ENCODE results near the gene CNTRL.

CNTRL gene

GRCh38 chr9:121210536-121210935 lies 135.8 kb downstream of the CNTRL start:
- DNase-seq = no peak

- DNase-seq = peak; percentile 78
Measured at GRCh38 chr9:121213136-121213806, 138.5 kb downstream of the CNTRL start.

DNA sequence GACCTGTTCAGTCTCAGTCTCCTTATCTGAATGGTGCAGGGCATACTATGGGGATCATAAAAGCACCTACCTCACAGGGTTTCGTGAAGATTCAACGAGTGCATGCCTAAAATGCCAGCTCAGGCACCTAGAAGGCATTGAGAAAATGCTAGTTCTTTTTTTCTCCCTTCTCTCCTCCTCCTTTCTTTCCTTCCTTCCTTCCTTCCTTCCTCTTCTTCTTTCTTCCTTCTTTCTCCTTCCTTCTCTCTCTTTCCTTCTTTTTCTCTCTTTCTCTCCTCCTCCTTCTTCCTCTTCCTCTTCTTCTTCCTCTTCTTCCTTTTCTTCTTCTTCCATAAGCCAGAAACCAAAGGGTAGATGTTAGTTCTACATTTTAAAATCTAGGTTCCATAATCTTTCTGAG lies 139.2 kb downstream of the CNTRL start:
- DNase-seq = no peak

GRCh38 chr9:121216271-121216805 lies 141.6 kb downstream of the CNTRL start:
- no peak for DNase-seq

DNA sequence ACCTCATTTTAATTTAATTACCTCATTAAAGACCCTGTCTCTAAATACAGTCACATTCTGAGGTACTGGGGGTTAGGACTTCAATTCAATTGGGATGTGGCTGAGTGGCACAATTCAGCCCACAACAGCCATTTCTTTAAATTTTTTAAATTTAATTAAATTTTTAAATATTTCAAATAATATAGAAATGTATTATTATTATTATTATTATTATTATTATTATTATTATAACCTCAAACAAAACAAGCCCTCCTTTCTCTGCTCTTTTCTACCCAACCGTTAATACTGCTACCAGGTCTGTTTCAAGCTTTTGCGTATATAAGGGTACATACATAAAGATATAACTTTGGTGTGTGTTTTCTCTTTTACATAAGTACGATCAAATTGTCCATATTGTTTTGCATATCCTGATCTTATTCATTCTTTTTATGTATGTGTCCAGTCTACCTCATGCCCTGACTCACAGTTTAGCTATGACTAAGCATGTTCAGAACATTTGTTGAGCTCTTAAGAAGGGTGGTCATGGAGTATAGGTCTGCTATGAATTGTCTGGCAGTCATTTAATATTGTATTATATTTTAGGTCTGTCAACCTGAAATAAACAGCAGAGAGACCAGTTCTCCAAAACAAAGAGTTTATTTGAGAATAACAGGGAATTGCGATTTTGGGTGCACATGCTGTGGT lies 143.0 kb downstream of the CNTRL start:
- no peak for DNase-seq

DNA sequence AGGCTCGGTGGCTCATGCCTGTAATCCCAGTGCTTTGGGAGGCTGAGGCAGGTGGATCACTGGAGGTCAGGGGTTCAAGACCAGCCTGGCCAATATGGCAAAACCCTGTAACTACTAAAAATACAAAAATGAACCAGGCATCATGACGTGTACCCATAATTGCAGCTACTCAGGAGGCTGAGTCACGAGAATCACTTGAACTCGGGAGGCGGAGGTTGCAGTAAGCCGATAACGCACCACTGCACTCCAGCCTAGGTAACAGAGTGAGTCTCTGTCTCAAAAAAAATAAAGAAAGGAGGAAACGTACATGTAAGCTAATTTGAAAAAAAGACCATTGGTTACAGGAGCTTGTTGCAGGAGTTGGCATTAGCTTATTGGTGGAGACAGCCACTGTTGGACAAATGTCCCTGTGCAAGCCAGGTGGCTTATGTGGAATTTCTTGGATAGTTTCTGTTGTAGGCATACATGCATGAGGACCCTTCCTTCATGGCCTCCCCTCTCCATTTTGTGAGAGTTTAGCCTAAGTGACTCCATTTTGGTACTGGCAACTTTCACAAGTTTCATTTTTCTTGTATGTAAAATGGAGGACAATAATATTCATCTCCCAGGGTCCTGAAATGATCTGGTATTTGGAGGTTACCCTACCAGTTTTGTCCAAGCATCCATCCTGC lies 143.7 kb downstream of the CNTRL start:
- DNase-seq = no peak

DNA sequence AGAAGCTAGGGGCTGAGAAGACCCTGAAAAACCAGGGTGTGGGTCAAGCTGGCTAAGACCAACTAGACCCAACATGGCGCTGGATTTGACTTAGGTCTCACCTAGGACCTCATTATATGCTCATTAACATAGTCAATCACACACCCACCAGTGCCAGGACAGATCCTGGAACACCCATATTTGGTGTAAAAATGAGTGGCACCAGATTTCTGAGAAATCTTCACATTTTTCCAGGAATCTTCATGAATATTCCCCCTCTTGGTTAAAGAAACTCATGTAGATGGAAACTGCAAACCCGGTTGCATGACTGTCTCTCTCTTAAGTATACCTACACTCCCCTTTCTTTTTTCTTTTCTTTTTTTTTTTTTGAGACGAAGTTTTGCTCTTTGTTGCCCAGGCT lies 144.8 kb downstream of the CNTRL start:
- DNase-seq = no peak

GRCh38 chr9:121220996-121221663 lies 146.4 kb downstream of the CNTRL start:
- DNase-seq = no peak

- DNase-seq = no peak
Measured at GRCh38 chr9:121221664-121222055, 146.9 kb downstream of the CNTRL start.

DNA sequence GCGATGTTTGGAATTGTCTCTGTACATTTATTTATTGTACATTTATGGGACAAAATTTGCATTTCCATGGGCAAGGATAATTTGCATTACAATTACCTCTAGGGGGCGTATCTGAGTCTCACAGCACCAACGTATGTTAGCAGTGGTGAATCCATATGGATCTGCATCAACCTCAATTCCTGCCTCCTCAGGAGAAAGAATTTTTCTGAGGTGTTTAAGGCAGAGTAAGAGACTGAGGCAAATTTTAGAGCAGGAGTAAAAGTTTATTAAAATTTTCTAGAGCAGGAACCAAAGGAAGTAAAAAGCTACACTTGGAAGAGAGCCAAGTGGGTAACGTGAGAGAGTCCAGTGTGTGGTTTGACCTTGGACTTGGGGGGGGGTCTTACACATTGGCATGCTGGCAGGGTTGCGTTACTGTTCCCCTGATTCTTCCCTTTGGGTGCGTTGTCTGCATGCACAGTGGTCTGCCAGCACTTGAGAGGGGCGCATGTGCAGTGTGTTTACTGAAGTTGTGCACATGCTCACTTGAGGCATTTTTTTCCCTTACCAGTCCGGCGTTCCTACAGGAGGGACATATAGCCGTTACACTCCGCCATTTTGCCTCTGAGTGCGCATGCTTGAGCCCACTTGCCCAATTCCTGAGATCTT lies 147.9 kb downstream of the CNTRL start:
- DNase-seq = peak; percentile 32

DNA sequence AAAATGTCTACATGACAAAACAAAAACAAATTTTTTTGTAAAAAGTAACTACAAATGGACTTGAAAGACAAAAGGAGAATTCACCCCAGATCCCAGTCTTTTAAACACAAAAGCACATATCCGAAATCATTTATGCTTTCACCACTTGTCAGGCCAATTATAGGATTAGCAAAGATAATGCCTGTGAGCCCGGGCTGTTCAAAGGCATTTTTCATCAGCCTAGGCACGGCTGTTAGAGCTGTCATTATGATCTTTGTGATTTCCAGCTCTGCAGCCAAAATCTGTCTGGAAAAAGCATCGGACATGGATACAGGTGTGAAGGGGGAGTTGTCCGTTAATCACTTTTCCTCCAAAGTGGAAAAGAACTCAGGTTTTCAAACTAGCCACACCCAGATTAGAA lies 150.5 kb downstream of the CNTRL start:
- DNase-seq = peak; percentile 14

- DNase-seq = no peak
Measured at GRCh38 chr9:121226175-121226574, 151.4 kb downstream of the CNTRL start.
